Measurements from ENCODE around the gene LEPR. TPM values are rescaled to one million over a fixed set of nuclear protein-coding genes. Genes with fewer than 3 reads are reported as not detected.

Gene LEPR
- total RNA-seq, 4 donors from 2014 or later = 1.2 to 20.4 (median 6.3) TPM

DNA sequence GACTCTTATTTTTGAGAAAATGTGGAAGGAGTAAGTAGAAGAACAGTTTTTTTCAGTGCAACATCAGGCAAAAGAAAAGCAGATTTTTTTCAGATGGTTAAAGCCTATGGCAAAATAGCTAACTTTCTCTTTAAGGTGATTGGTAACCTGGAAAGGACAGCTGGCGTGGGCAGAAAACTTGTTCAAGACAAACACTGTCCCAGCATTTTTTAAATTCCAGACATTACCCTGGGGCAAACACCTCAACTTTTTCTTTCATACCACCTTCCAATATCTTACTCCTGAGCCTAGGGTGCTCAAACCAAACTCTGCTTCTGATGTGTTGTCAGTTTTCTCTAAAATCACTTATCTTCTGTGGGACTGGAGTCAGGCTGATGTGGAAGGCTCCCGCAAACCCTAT is 2.7 kb upstream of the LEPR start:
- Histone ChIP-seq H3K9me3 (no peaks in the 10 kb centered on the region), H3K4me3 (no peak overlapping the region), H3K27me3 (no peaks in the 10 kb centered on the region), H3K4me1 (peaks cover 10 to 26% (median 11%) of the 10 kb centered on the region in 3 donors), H3K27ac (no peak overlapping the region), H3K36me3 (no peaks in the 10 kb centered on the region)
- 43 to 46% methylated on average over 2 of the region's 2 CpGs for WGBS, 2 donors
- intact Hi-C loops (cut with DNase I) = no loop called here
- DNase-seq = no peak
- TF ChIP-seq POLR2A (IDR thresholded peaks at IDR 0.05) = no peak
- TF ChIP-seq, protein P1, sequence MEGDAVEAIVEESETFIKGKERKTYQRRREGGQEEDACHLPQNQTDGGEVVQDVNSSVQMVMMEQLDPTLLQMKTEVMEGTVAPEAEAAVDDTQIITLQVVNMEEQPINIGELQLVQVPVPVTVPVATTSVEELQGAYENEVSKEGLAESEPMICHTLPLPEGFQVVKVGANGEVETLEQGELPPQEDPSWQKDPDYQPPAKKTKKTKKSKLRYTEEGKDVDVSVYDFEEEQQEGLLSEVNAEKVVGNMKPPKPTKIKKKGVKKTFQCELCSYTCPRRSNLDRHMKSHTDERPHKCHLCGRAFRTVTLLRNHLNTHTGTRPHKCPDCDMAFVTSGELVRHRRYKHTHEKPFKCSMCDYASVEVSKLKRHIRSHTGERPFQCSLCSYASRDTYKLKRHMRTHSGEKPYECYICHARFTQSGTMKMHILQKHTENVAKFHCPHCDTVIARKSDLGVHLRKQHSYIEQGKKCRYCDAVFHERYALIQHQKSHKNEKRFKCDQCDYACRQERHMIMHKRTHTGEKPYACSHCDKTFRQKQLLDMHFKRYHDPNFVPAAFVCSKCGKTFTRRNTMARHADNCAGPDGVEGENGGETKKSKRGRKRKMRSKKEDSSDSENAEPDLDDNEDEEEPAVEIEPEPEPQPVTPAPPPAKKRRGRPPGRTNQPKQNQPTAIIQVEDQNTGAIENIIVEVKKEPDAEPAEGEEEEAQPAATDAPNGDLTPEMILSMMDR (IDR thresholded peaks at IDR 0.05) = no peak

DNA sequence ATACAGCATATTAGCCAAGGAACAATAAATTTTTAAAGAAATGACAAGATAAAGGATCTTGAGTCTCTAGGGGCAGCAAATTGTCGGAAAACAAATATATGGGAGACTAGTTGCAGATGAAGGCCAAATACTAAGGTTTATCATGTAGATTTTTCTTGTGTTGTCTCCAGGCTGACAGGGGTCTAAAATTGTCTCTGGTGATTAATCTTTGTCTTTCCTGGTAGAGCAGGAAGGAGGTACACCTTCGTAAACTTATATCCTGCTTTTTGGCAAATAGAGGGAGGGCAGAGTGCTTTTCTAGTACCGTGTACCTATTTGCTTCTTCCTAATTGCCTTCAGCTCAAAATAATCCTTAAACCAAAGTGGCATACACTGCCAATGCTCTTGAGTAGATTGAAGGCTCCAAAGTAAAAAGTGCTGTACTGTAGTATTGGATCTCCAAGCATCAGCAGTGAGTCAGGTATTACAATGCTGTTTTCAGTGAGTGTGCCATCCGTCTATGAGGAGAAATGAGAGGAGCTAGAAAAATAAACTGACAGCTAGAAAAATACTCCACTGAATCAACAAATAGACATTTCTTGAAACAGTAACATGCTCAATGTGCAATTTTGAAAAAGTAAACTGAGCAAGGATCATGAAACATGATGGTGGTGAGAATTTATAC is 1.8 kb upstream of the LEPR start:
- Histone ChIP-seq H3K4me3 (no peak overlapping the region), H3K9me3 (no peaks in the 10 kb centered on the region), H3K36me3 (no peaks in the 10 kb centered on the region), H3K27me3 (no peaks in the 10 kb centered on the region), H3K27ac (peak overlapping the region in 2 of 4 donors; percentile 98 to 99), H3K4me1 (peaks cover 19 to 35% (median 21%) of the 10 kb centered on the region in 3 donors)
- no peak for DNase-seq
- intact Hi-C loops (cut with DNase I) = no loop called here
- WGBS, 2 donors = 78 to 80% methylated on average over 4 of the region's 4 CpGs
- TF ChIP-seq POLR2A (IDR thresholded peaks at IDR 0.05) = no peak
- TF ChIP-seq, protein P1 (IDR thresholded peaks at IDR 0.05) = no peak

DNA sequence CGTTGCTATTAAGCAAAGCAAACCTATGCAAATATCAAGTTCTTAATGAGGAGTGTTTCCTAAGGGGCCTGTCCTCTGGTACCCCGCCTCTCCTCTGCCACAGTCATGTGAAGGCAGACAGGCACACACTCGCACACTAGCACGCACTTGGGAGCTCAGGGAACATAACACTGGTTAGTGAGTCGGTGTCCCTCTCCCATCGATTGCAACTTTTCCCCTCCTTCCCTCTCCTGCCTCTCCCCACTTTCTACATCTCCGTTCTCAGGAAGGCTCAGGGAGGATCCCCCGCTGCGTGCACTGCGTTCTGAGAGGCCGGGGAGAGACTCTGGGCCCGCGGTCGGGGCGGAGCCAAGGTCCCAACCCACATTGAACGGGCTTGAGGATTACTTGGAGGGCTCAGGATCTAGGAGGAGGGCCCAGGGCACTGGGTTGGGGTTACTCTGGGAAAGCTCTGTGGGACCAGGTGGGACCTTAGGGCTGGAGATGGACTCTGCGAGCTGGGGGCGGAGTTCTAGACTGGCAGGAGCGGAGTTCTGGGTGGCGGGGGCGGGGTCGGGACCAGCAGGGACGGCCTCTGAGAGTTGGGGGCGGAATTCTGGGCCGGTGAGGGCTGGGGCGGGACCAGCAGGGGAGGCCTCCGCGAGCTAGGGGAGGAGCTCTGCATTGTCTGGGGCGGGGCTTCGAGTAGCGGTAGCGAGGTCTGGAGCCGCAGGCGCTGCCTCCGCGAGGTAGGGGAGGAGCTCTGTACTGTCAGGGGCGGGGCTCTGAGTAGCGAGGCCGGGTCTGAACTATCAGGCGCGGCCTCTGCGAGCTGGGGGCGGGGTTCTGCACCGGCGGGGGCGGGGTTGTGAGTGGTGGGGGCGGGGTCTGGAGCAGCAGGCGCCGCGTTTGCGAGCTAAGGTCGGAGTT is 533 bp upstream of the LEPR start:
- 0% methylated on average over 6 to 9 of the region's 52 CpGs for WGBS, 2 donors
- H3K4me3 ChIP-seq = peak overlapping the region; percentile 57 to 93 (median 88)
- TF ChIP-seq POLR2A (IDR thresholded peaks at IDR 0.05) = peak in 1 of 4 donors; percentile 51
- TF ChIP-seq, protein P1 (IDR thresholded peaks at IDR 0.05) = no peak

DNA sequence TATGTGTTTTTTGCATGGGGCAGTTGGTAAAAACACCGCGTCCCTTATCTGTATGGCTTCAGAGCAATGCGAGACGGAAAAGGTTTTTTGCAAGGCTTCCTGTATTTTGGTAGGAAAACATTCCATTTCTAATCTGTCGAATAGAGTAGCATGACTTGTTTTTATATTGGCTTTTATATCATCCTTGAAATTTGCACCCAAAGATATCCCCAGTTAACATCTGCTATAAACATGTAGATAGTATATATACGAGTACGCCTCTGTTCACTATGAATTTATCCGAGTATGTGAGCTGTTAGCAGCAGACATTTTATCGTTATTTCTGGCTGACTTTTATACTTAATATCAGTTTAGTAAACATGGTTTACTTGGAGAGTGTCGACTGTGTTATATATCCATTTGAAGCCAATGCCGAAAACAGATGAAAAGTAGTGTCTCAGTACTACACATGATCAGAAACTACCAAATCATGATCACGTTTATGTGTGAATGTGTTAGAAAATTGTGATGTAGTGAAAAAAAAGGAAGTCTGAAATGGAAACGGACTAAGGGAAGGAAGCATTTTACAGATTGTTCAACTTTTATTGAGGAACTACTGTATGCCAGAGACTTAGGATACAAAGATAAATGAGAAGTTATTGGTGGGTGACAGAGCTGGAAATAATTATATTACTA is 1.0 kb downstream of the LEPR start:
- Histone ChIP-seq H3K4me3 (peak overlapping the region; percentile 57 to 93 (median 88)), H3K9me3 (no peaks in the 10 kb centered on the region), H3K4me1 (peaks cover 22 to 54% (median 34%) of the 10 kb centered on the region in 3 donors), H3K27me3 (no peaks in the 10 kb centered on the region), H3K36me3 (peaks cover 3 to 10% (median 6%) of the 10 kb centered on the region in 3 donors), H3K27ac (peak overlapping the region; percentile 95 to 99 (median 98))
- TF ChIP-seq, protein P1 (IDR thresholded peaks at IDR 0.05) = no peak
- TF ChIP-seq POLR2A (IDR thresholded peaks at IDR 0.05) = no peak
- intact Hi-C loops (cut with DNase I) = no loop called here
- WGBS, 2 donors = 6 to 9% methylated on average over 13 of the region's 13 CpGs
- no peak for DNase-seq

More for the DNA sequence above, 533 bp upstream of the LEPR start:
- H3K27me3 ChIP-seq = no peaks in the 10 kb centered on the region
- H3K27ac ChIP-seq = peak overlapping the region; percentile 95 to 99 (median 98)
- H3K36me3 ChIP-seq = no peaks in the 10 kb centered on the region
- H3K4me1 ChIP-seq = peaks cover 22 to 48% (median 29%) of the 10 kb centered on the region in 3 donors
- DNase-seq = peak; percentile 94
- H3K9me3 ChIP-seq = no peaks in the 10 kb centered on the region
- intact Hi-C loops (cut with DNase I) = no loop called here

Measured in esophagus squamous epithelium (tissue), 5 donors.